RPMI7951 (cell line): ENCODE data around the gene MAML1. TPM values are rescaled to one million over a fixed set of nuclear protein-coding genes. Genes with fewer than 3 reads are reported as not detected.

Source experiments
- DNase-seq: peaks from one replicate; pipeline ENCODE4 v3.0.0-alpha.2; 2012; ENCODE audit warnings: low read depth
- total RNA-seq: library from RNA; depleted of rRNA; stranded (reverse); fragments of >200 nt; shearing (Covaris generic); gene quantifications from 2 replicates; pipeline ENCODE4 v1.2.3, GENCODE V29; 2014

MAML1 gene
- total RNA-seq, 1 experiment from 2014 or later: 5.2 TPM

- no peak for DNase-seq
Observed at GRCh38 chr5:179804555-179804947, 71.9 kb downstream of the MAML1 start.

GRCh38 chr5:179805070-179805528 lies 72.5 kb downstream of the MAML1 start:
- no peak for DNase-seq

GRCh38 chr5:179805529-179806249 lies 73.1 kb downstream of the MAML1 start:
- DNase-seq: peak; percentile 47

- peak; percentile 75 for DNase-seq
Observed at GRCh38 chr5:179806250-179807048, 73.8 kb downstream of the MAML1 start, which contains the start of gene MGAT4B. MGAT4B (minus strand) TSS chr5:179806866; CDS start chr5:179806583, 283 bp downstream.

- DNase-seq: no peak
Observed at GRCh38 chr5:179812135-179812825, 79.7 kb downstream of the MAML1 start.

- no peak for DNase-seq
Observed at GRCh38 chr5:179812997-179813607, 80.5 kb downstream of the MAML1 start.

GRCh38 chr5:179814090-179814489 lies 81.5 kb downstream of the MAML1 start:
- no peak for DNase-seq

- DNase-seq: no peak
Observed at GRCh38 chr5:179815491-179816249, 83.0 kb downstream of the MAML1 start.

GRCh38 chr5:179816401-179816795 lies 83.8 kb downstream of the MAML1 start:
- no peak for DNase-seq

- no peak for DNase-seq
Observed at GRCh38 chr5:179816796-179817469, 84.3 kb downstream of the MAML1 start.

- no peak for DNase-seq
Observed at GRCh38 chr5:179817470-179817840, 84.8 kb downstream of the MAML1 start.

- no peak for DNase-seq
Observed at GRCh38 chr5:179817890-179818745, 85.5 kb downstream of the MAML1 start.

GRCh38 chr5:179818746-179819295 lies 86.2 kb downstream of the MAML1 start:
- DNase-seq: peak; percentile 90

GRCh38 chr5:179819296-179820126 lies 86.9 kb downstream of the MAML1 start:
- DNase-seq: peak; percentile 82

- DNase-seq: no peak
Observed at GRCh38 chr5:179820127-179820482, 87.5 kb downstream of the MAML1 start.

- peak; percentile 69 for DNase-seq
Observed at GRCh38 chr5:179820483-179821297, 88.1 kb downstream of the MAML1 start, which contains the start of gene SQSTM1. SQSTM1 (plus strand) TSS chr5:179820905; CDS start chr5:179820937, 32 bp downstream.

- DNase-seq: peak; percentile 91
Observed at GRCh38 chr5:179821298-179822058, 88.9 kb downstream of the MAML1 start.
